Left forelimb (tissue), 1 donor: Measurements from ENCODE around the gene WDR62.

ENCODE experiments used
- DNase-seq: peaks from one replicate; pipeline ENCODE4 v3.0.0-alpha.2; 2018; ENCODE audit warnings: low spot score

The WDR62 gene

GRCh38 chr19:36140304-36141038 lies 85.8 kb downstream of the WDR62 start:
- DNase-seq, result peak; percentile 77

GRCh38 chr19:36141039-36141927 lies 86.6 kb downstream of the WDR62 start:
- DNase-seq, result peak; percentile 88

- no peak for DNase-seq
These were observed 87.3 kb downstream of the WDR62 start for GRCh38 chr19:36142046-36142445.

- DNase-seq, result no peak
These were observed 87.8 kb downstream of the WDR62 start for GRCh38 chr19:36142496-36142895.

- DNase-seq, result no peak
These were observed 89.9 kb downstream of the WDR62 start for GRCh38 chr19:36144624-36145023.

GRCh38 chr19:36149673-36150406 lies 95.1 kb downstream of the WDR62 start:
- no peak for DNase-seq

- DNase-seq, result no peak
These were observed 95.9 kb downstream of the WDR62 start for GRCh38 chr19:36150586-36150985.

- DNase-seq, result peak; percentile 77
These were observed 96.7 kb downstream of the WDR62 start for GRCh38 chr19:36151144-36152018.

GRCh38 chr19:36152019-36152351 lies 97.3 kb downstream of the WDR62 start:
- DNase-seq, result peak; percentile 69

GRCh38 chr19:36152352-36153091 lies 97.8 kb downstream of the WDR62 start, which contains the start of gene COX7A1:
Gene COX7A1 (minus strand): TSS chr19:36152447. CDS start chr19:36152407, 40 bp downstream.
- DNase-seq, result peak; percentile 87

GRCh38 chr19:36153126-36153525 lies 98.4 kb downstream of the WDR62 start:
- DNase-seq, result no peak
